NK-92 (cell line): ENCODE results near the gene KCNMA1.

Experiments
- DNase-seq: peaks from one replicate; lab custom pipeline; 2025; ENCODE audit not compliant: unreplicated experiment; lab: John Stamatoyannopoulos, UW

KCNMA1 gene

GRCh38 chr10:77252380-77253146 lies 385.0 kb downstream of the KCNMA1 start:
- DNase-seq = no peak

GRCh38 chr10:77251297-77252013 lies 386.2 kb downstream of the KCNMA1 start:
- DNase-seq = no peak

- DNase-seq = no peak
Measured at GRCh38 chr10:77249901-77250459, 387.6 kb downstream of the KCNMA1 start.

GRCh38 chr10:77248104-77248790 lies 389.4 kb downstream of the KCNMA1 start:
- no peak for DNase-seq

GRCh38 chr10:77247031-77247990 lies 390.3 kb downstream of the KCNMA1 start:
- DNase-seq = no peak

- DNase-seq = no peak
Measured at GRCh38 chr10:77245953-77246352, 391.7 kb downstream of the KCNMA1 start.

- no peak for DNase-seq
Measured at GRCh38 chr10:77244746-77245145, 392.9 kb downstream of the KCNMA1 start.

- no peak for DNase-seq
Measured at GRCh38 chr10:77244286-77244685, 393.3 kb downstream of the KCNMA1 start.

- no peak for DNase-seq
Measured at GRCh38 chr10:77241350-77241725, 396.3 kb downstream of the KCNMA1 start.

- DNase-seq = no peak
Measured at GRCh38 chr10:77240706-77241349, 396.8 kb downstream of the KCNMA1 start.

- no peak for DNase-seq
Measured at GRCh38 chr10:77240041-77240652, 397.5 kb downstream of the KCNMA1 start.

GRCh38 chr10:77237120-77237519 lies 400.5 kb downstream of the KCNMA1 start:
- no peak for DNase-seq

GRCh38 chr10:77236700-77237099 lies 400.9 kb downstream of the KCNMA1 start:
- no peak for DNase-seq

- no peak for DNase-seq
Measured at GRCh38 chr10:77236029-77236428, 401.6 kb downstream of the KCNMA1 start.

- DNase-seq = no peak
Measured at GRCh38 chr10:77234599-77234998, 403.0 kb downstream of the KCNMA1 start.

GRCh38 chr10:77233466-77233865 lies 404.1 kb downstream of the KCNMA1 start:
- DNase-seq = no peak

- DNase-seq = no peak
Measured at GRCh38 chr10:77231884-77232610, 405.6 kb downstream of the KCNMA1 start.

GRCh38 chr10:77231375-77231774 lies 406.2 kb downstream of the KCNMA1 start:
- DNase-seq = no peak

- DNase-seq = no peak
Measured at GRCh38 chr10:77230194-77230593, 407.4 kb downstream of the KCNMA1 start.
